HCT116 (cell line): ENCODE measurements around the gene SPAG8. TPM values are rescaled to one million over a fixed set of nuclear protein-coding genes. Genes with fewer than 3 reads are reported as not detected.
A peak's percentile ranks its signal among the peaks of the same experiment; 100 is the strongest.

Source experiments
- ATAC-seq: fragments of 200-7000 bp; cut with Tn5 transposase; 2 replicates; pipeline ENCODE4 v1.9.1; 2020; ENCODE audit warnings: mild to moderate bottlenecking, moderate library complexity
- BruUV-seq: library from RNA; stranded (reverse); fragments of 400-500 nt; replicated peaks from 2 replicates; lab custom pipeline; 2021; lab: Mats Ljungman, UMichigan
- CTCF ChIA-PET: fragments of 300-600 bp; sonication (Branson Sonifier 250); formaldehyde crosslinking; loops from one replicate; lab custom pipeline; 2021; ENCODE audit warnings: antibody characterized with exemption; lab: Charles Lee
- POLR2A ChIA-PET: fragments of 300-600, 350-600 bp; sonication (Branson Sonifier 250); formaldehyde crosslinking; loops from one replicate; lab custom pipeline; 2021; ENCODE audit warnings: antibody characterized with exemption; lab: Charles Lee
- RAD21 ChIA-PET, 2 experiments: fragments of 300-600 bp; sonication (Branson Sonifier 250); formaldehyde crosslinking; loops; one replicate each; lab custom pipeline; 2023; ENCODE audit warnings: low total read pairs in 2 of 2; ENCODE audit not compliant: uncharacterized antibody in 2 of 2, unreplicated experiment in 2 of 2, low non-redundant PET in 1 of 2; lab: Charles Lee
- DNase-seq: peaks from one replicate; pipeline ENCODE4 v3.0.0-alpha.2; 2010; ENCODE audit warnings: low read depth, low spot score
- H2AFZ ChIP-seq: fragments of 200-600 bp; shearing (Covaris generic), sonication (generic); 2 replicates; pipeline ENCODE4 v1.6.1; 2017; ENCODE audit warnings: low read depth, mixed run types, mixed read lengths, antibody characterized with exemption, low read length; ENCODE audit not compliant: poor library complexity, severe bottlenecking
- H3K27ac ChIP-seq: 2 replicates; pipeline ENCODE4 v1.5.1; 2012; ENCODE audit warnings: low read depth, low read length
- H3K27me3 ChIP-seq: fragments of 200-600 bp; sonication (generic); 2 replicates; pipeline ENCODE4 v1.6.1; 2016; ENCODE audit warnings: mixed run types, low read length, mixed read lengths; ENCODE audit not compliant: insufficient read depth
- H3K36me3 ChIP-seq, 2 experiments: fragments of 200-500 bp in 1 of 2; fragments of 200-600 bp in 1 of 2; sonication (Bioruptor generic) in 1 of 2; sonication (generic) in 1 of 2; 2 replicates each; pipeline versions ENCODE4 v1.5.1 to v1.6.1; 2014 to 2016; ENCODE audit warnings: low read length in 2 of 2, inconsistent platforms in 1 of 2, mixed read lengths in 1 of 2, mixed run types in 1 of 2; ENCODE audit not compliant: insufficient read depth in 2 of 2, control insufficient read depth in 1 of 2
- H3K4me1 ChIP-seq, 2 experiments: fragments of 200-600 bp in 1 of 2; sonication (generic) in 1 of 2; 2 replicates each; pipeline versions ENCODE4 v1.5.1 to v1.6.1; 2012 to 2017; ENCODE audit warnings: low read length in 2 of 2, inconsistent platforms in 1 of 2, mild to moderate bottlenecking in 1 of 2, mixed read lengths in 1 of 2, mixed run types in 1 of 2, moderate library complexity in 1 of 2; ENCODE audit not compliant: insufficient read depth in 2 of 2, control insufficient read depth in 1 of 2
- H3K4me2 ChIP-seq: fragments of 200-600 bp; sonication (generic); 2 replicates; pipeline ENCODE4 v1.6.1; 2017; ENCODE audit warnings: mixed run types, low read length, mixed read lengths
- H3K4me3 ChIP-seq, 2 experiments: fragments of 200-600 bp in 1 of 2; sonication (generic) in 1 of 2; replicated peaks in 1 of 2; 2 replicates each; pipeline ENCODE4 v1.5.1; 2011 to 2016; ENCODE audit warnings: low read length in 2 of 2, control low read depth in 1 of 2, low read depth in 1 of 2, mild to moderate bottlenecking in 1 of 2, mixed read lengths in 1 of 2, mixed run types in 1 of 2
- H3K79me2 ChIP-seq: fragments of 200-600 bp; sonication (generic); 2 replicates; pipeline ENCODE4 v1.6.1; 2017; ENCODE audit warnings: mild to moderate bottlenecking, mixed run types, low read length, moderate library complexity, mixed read lengths; ENCODE audit not compliant: insufficient read depth
- H3K9ac ChIP-seq: fragments of 200-600 bp; sonication (generic); 2 replicates; pipeline ENCODE4 v1.6.1; 2016; ENCODE audit warnings: low read length, mixed read lengths
- H3K9me2 ChIP-seq: fragments of 200-600 bp; sonication (generic), shearing (Covaris generic); 2 replicates; pipeline ENCODE4 v1.6.1; 2017; ENCODE audit warnings: mixed run types, mild to moderate bottlenecking, moderate library complexity; ENCODE audit not compliant: insufficient read depth
- H3K9me3 ChIP-seq, 2 experiments: fragments of 200-500 bp in 1 of 2; fragments of 200-600 bp in 1 of 2; sonication (Bioruptor generic) in 1 of 2; sonication (generic) in 1 of 2; 2 replicates each; pipeline ENCODE4 v1.6.1; 2014 to 2017; ENCODE audit warnings: low read length in 2 of 2, mixed read lengths in 2 of 2, inconsistent platforms in 1 of 2, low read depth in 1 of 2, mild to moderate bottlenecking in 1 of 2, mixed run types in 1 of 2, moderate library complexity in 1 of 2; ENCODE audit not compliant: control insufficient read depth in 1 of 2, insufficient read depth in 1 of 2
- H4K20me1 ChIP-seq: fragments of 200-600 bp; sonication (generic), shearing (Covaris generic); 2 replicates; pipeline ENCODE4 v1.6.1; 2017; ENCODE audit warnings: mixed run types, mild to moderate bottlenecking, moderate library complexity; ENCODE audit not compliant: insufficient read depth
- EGR1 ChIP-seq: IDR thresholded peaks from 2 replicates; pipeline ENCODE4 v1.6.1; 2012; ENCODE audit warnings: low read depth
- EZH2 ChIP-seq: fragments of 200-600 bp; sonication (generic); IDR thresholded peaks from 2 replicates; pipeline ENCODE4 v1.6.1; 2017; ENCODE audit warnings: antibody characterized with exemption, mixed run types
- EZH2phosphoT487 ChIP-seq: fragments of 200-600 bp; IDR thresholded peaks from 2 replicates; pipeline ENCODE4 v1.6.1; 2018; ENCODE audit warnings: antibody characterized with exemption, borderline replicate concordance
- FOSL1 ChIP-seq: IDR thresholded peaks from 2 replicates; pipeline ENCODE4 v1.6.1; 2012; ENCODE audit warnings: low read depth
- JUND ChIP-seq: IDR thresholded peaks from 2 replicates; pipeline ENCODE4 v1.6.1; 2012
- POLR2AphosphoS5 ChIP-seq: IDR thresholded peaks from 2 replicates; pipeline ENCODE4 v1.6.1; 2011; ENCODE audit warnings: mild to moderate bottlenecking, low read depth, low read length, moderate library complexity
- SIN3A ChIP-seq: IDR thresholded peaks from 2 replicates; pipeline ENCODE4 v1.6.1; 2012; ENCODE audit warnings: low read depth
- SP1 ChIP-seq: IDR thresholded peaks from 2 replicates; pipeline ENCODE4 v1.6.1; 2012; ENCODE audit warnings: low read depth
- SRF ChIP-seq: IDR thresholded peaks from 2 replicates; pipeline ENCODE4 v1.6.1; 2012; ENCODE audit warnings: low read depth
- TCF7L2 ChIP-seq: IDR thresholded peaks from 2 replicates; pipeline ENCODE4 v1.7.0; 2011; ENCODE audit warnings: borderline replicate concordance, inconsistent platforms; ENCODE audit not compliant: insufficient read depth, insufficient read length; ENCODE audit errors: extremely low read depth
- ZNF274 ChIP-seq: fragments of 200-500 bp; sonication (Bioruptor generic); IDR thresholded peaks from 2 replicates; pipeline ENCODE4 v1.6.1; 2014; ENCODE audit warnings: mild to moderate bottlenecking, low read depth, low read length, inconsistent platforms
- intact Hi-C: fragments of 100-400 bp; cut with micrococcal nuclease; formaldehyde crosslinking; loops from 2 replicates; pipeline ENCODE4 v1.10.0; 2022
- total RNA-seq: library from RNA; stranded (reverse); gene quantifications from one replicate; pipeline ENCODE4 v1.2.1, GENCODE V29; 2021; ENCODE audit not compliant: unreplicated experiment
- TF ChIP-seq, protein P1 (sequence below): IDR thresholded peaks from 2 replicates; pipeline ENCODE4 v1.6.1; 2012
- TF ChIP-seq, protein P2 (sequence below): IDR thresholded peaks from 2 replicates; pipeline ENCODE4 v1.6.1; 2012
- TF ChIP-seq, protein P3 (sequence below): IDR thresholded peaks from 2 replicates; pipeline ENCODE4 v1.6.1; 2012; ENCODE audit warnings: low read depth

Gene SPAG8
- total RNA-seq, 1 experiment from 2014 or later = 0.39 TPM

DNA sequence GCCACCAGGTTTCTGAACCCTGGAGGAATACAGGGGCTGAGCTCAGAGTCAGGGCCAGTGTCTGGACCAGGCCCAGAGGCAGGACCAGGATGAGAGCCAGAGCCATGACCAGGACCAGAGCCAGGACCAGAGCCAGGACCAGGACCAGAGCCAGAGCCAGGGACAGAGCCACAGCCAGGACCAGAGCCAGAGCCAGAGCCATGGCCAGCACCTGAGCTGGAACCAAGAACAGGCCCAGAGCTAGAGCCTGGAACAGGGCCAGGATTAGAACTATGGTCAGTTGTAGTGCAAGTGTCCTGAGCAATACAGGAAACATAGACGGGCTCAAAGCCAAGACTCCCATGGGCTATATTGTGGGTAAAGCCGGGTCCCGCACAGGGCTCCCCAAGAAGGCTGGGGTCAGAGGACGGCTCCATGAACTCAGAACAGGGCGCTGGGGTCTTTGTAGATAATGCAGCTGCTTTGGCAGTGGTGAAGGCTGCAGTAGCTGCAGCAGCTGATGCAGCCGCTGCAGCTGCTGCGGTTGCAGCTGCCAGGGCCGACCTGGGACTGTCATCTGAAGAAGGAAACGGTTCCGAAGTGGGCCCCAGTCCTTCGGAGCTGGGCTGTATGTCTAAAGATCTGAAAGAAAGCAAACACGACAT, 559 bp downstream of the SPAG8 start:
- no peak overlapping the region for H2AFZ ChIP-seq
- H4K20me1 ChIP-seq = no peaks in the 10 kb centered on the region
- ChIA-PET RAD21 (no interaction called here), POLR2A (no interaction called here), CTCF (interaction anchor here (1.1 to 1.2 kb wide), 2 partner anchors 15 to 115 kb away, joined by 3 read pairs; no protein-coding TSS in a partner anchor)
- DNase-seq (no peak), ATAC-seq (no peak)
- no TSS peak for BruUV-seq
- no peaks in the 10 kb centered on the region for H3K9me2 ChIP-seq
- intact Hi-C loops = loop anchor here (2.0 kb wide), 1 partner anchor 61 kb away; no protein-coding TSS in a partner anchor
- H3K36me3 ChIP-seq = peaks cover 0 to 3% of the 10 kb centered on the region in 2 experiments; a peak in 2 of 4 replicates
- no peaks in the 10 kb centered on the region for H3K9me3 ChIP-seq
- no peaks in the 10 kb centered on the region for H3K27me3 ChIP-seq
- H3K4me3 ChIP-seq = no peak overlapping the region
- no peaks in the 10 kb centered on the region for H3K79me2 ChIP-seq
- H3K4me2 ChIP-seq = peak overlapping the region; percentile 33
- H3K27ac ChIP-seq = no peak overlapping the region
- TF ChIP-seq FOSL1 = no peak
- TF ChIP-seq SRF = no peak
- no peak for TF ChIP-seq POLR2AphosphoS5
- no peak for TF ChIP-seq TCF7L2
- TF ChIP-seq, protein P1, sequence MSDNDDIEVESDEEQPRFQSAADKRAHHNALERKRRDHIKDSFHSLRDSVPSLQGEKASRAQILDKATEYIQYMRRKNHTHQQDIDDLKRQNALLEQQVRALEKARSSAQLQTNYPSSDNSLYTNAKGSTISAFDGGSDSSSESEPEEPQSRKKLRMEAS = no peak
- TF ChIP-seq JUND = no peak
- no peak for TF ChIP-seq EZH2
- peaks cover 7 to 17% of the 10 kb centered on the region in 2 experiments; a peak in 3 of 4 replicates for H3K4me1 ChIP-seq
- no peak overlapping the region for H3K9ac ChIP-seq

DNA sequence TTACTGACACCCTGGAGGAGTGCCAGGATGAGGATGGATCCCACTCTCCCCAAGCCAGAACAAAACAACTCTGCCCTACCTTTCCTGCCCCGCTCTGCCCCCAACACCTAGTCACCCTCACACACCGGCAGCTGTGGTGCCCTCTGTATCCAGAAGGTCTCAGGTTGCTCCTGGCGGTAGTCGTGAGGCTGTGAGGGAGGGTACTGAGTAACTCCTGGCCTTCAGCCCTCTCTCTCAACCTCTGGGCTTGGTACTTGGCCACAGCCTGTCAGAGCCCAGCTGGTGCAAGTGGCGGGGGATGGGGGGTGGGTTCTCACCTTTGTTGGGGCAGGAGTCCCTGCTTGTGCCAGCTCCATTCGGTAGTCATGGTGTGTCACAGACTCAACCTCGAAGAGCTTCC, 1.9 kb downstream of the SPAG8 start:
- ATAC-seq = no peak
- H2AFZ ChIP-seq = no peak overlapping the region
- BruUV-seq = no TSS peak
- H3K27ac ChIP-seq = no peak overlapping the region
- H3K4me2 ChIP-seq = no peak overlapping the region
- H3K79me2 ChIP-seq = no peaks in the 10 kb centered on the region
- peaks cover 0 to 3% of the 10 kb centered on the region in 2 experiments; a peak in 2 of 4 replicates for H3K36me3 ChIP-seq
- intact Hi-C loops = no loop called here
- DNase-seq = no peak
- no peaks in the 10 kb centered on the region for H4K20me1 ChIP-seq
- H3K9me3 ChIP-seq = no peaks in the 10 kb centered on the region
- peaks cover 7 to 14% of the 10 kb centered on the region in 2 experiments; a peak in 3 of 4 replicates for H3K4me1 ChIP-seq
- no peaks in the 10 kb centered on the region for H3K27me3 ChIP-seq
- ChIA-PET POLR2A (no interaction called here), RAD21 (no interaction called here), CTCF (no interaction called here)
- H3K4me3 ChIP-seq = no peak overlapping the region
- no peaks in the 10 kb centered on the region for H3K9me2 ChIP-seq
- H3K9ac ChIP-seq = no peak overlapping the region
- TF ChIP-seq, protein P1 = no peak
- TF ChIP-seq EZH2 (no peak), SIN3A (no peak), ZNF274 (no peak), POLR2AphosphoS5 (no peak), SP1 (no peak), EGR1 (no peak), EZH2phosphoT487 (no peak)
- TF ChIP-seq, protein P2, sequence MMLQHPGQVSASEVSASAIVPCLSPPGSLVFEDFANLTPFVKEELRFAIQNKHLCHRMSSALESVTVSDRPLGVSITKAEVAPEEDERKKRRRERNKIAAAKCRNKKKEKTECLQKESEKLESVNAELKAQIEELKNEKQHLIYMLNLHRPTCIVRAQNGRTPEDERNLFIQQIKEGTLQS = no peak
- TF ChIP-seq, protein P3, sequence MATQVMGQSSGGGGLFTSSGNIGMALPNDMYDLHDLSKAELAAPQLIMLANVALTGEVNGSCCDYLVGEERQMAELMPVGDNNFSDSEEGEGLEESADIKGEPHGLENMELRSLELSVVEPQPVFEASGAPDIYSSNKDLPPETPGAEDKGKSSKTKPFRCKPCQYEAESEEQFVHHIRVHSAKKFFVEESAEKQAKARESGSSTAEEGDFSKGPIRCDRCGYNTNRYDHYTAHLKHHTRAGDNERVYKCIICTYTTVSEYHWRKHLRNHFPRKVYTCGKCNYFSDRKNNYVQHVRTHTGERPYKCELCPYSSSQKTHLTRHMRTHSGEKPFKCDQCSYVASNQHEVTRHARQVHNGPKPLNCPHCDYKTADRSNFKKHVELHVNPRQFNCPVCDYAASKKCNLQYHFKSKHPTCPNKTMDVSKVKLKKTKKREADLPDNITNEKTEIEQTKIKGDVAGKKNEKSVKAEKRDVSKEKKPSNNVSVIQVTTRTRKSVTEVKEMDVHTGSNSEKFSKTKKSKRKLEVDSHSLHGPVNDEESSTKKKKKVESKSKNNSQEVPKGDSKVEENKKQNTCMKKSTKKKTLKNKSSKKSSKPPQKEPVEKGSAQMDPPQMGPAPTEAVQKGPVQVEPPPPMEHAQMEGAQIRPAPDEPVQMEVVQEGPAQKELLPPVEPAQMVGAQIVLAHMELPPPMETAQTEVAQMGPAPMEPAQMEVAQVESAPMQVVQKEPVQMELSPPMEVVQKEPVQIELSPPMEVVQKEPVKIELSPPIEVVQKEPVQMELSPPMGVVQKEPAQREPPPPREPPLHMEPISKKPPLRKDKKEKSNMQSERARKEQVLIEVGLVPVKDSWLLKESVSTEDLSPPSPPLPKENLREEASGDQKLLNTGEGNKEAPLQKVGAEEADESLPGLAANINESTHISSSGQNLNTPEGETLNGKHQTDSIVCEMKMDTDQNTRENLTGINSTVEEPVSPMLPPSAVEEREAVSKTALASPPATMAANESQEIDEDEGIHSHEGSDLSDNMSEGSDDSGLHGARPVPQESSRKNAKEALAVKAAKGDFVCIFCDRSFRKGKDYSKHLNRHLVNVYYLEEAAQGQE = no peak
